Adrenal gland (tissue), 12 donors: ENCODE measurements around the gene ZKSCAN5. TPM values are rescaled to one million over a fixed set of nuclear protein-coding genes. Genes with fewer than 3 reads are reported as not detected.

ENCODE experiments used
- DNase-seq, 7 donors: peaks; one replicate each; pipeline ENCODE4 v3.0.0-alpha.2; 2019 to 2020
- H3K27ac ChIP-seq, 5 donors: fragments of 200-600 bp; sonication (generic) in 4 of 5; 1 replicate in 3 of 5; 2 replicates in 2 of 5; pipeline versions ENCODE4 v1.5.1 to v1.8.0; 2016 to 2020; ENCODE audit warnings: mild to moderate bottlenecking in 1 of 5
- H3K27me3 ChIP-seq: fragments of 200-600 bp; 2 replicates; pipeline ENCODE4 v1.8.0; 2021
- H3K36me3 ChIP-seq, 2 donors: fragments of 200-600 bp; replicated peaks in 1 of 2; 1 replicate in 1 of 2; 2 replicates in 1 of 2; pipeline versions ENCODE4 v1.5.1 to v1.8.0; 2018 to 2022
- H3K4me1 ChIP-seq, 2 donors: fragments of 200-600 bp; replicated peaks in 1 of 2; 1 replicate in 1 of 2; 2 replicates in 1 of 2; pipeline versions ENCODE4 v1.5.1 to v1.8.0; 2018 to 2021
- H3K4me3 ChIP-seq, 4 donors: fragments of 200-600 bp; sonication (generic) in 3 of 4; one replicate each; pipeline ENCODE4 v1.5.1; 2016 to 2018
- H3K9me3 ChIP-seq, 3 donors: fragments of 200-600 bp; sonication (generic) in 1 of 3; replicated peaks in 1 of 3; 1 replicate in 2 of 3; 2 replicates in 1 of 3; pipeline versions ENCODE4 v1.5.1 to v1.8.0; 2016 to 2021
- POLR2A ChIP-seq, 2 donors: fragments of 450-650 bp; IDR thresholded peaks; one replicate each; pipeline ENCODE4 v1.6.1; 2017; ENCODE audit warnings: antibody characterized with exemption in 2 of 2, mild to moderate bottlenecking in 2 of 2, moderate library complexity in 1 of 2
- WGBS, 4 donors: extraction: QIAGEN DNeasy Blood & Tissue Kit in 2 of 4; methylation state at CpG; one replicate each; pipeline versions ENCODE4 v1.1.5 to v1.1.7; 2013 to 2017; 5-methylcytosine and 5-hydroxymethylcytosine counted together
- intact Hi-C, 2 donors: fragments of 100-400 bp; cut with DNase I; formaldehyde crosslinking; loops; one replicate each; pipeline versions ENCODE4 v1.14.1 to v1.15.0; 2022 to 2023
- polyA plus RNA-seq, 3 donors: library from polyadenylated mRNA; stranded (reverse); fragments of 200-250 nt in 2 of 3; fragments of 350-450 nt in 1 of 3; fragmentation: Illumina TruSeq in 1 of 3; extraction: RNeasy Lipid Tissue Mini Kit (QIAGEN cat#74804) in 1 of 3; gene quantifications; one replicate each; pipeline ENCODE4 v1.2.3, GENCODE V29; 2013 to 2014
- total RNA-seq, 9 donors: library from RNA; depleted of rRNA in 4 of 9; stranded (reverse); fragments of >200 nt in 4 of 9; fragments of 120-200 nt in 1 of 9; fragmentation: NEBNext Ultra II Directional in 1 of 9; extraction: Animal tissue kit (Norgen Biotek cat#: 25700) in 1 of 9; gene quantifications; one replicate each; pipeline versions ENCODE4 v1.1.0 to v1.2.4, GENCODE V29; 2013 to 2023
- TF ChIP-seq, protein P1 (sequence below), 6 experiments: fragments of 450-650 bp in 4 of 6; fragments of 200-600 bp in 2 of 6; sonication (generic) in 1 of 6; IDR thresholded peaks; 1 replicate in 5 of 6; 2 replicates in 1 of 6; pipeline versions ENCODE4 v1.5.1 to v1.8.0; 2016 to 2021; ENCODE audit warnings: antibody characterized with exemption in 6 of 6, mild to moderate bottlenecking in 2 of 6, moderate library complexity in 1 of 6
- donor health status: healthy with polysubstance abuse.
- donor health status: Bipolar disorder and iron deficiency.
- donor health status: DM: yes; HTN: yes; CAD: no.
- donor health status: DM: no; HTN: no; CAD: no.
- donor health status: DM: no; HTN: no; CAD: no.
- donor health status: DM: yes; HTN: yes; CAD: no.

Gene ZKSCAN5
- total and polyA plus RNA-seq, 12 donors = 4.5 to 18.5 (median 8.7) TPM

DNA sequence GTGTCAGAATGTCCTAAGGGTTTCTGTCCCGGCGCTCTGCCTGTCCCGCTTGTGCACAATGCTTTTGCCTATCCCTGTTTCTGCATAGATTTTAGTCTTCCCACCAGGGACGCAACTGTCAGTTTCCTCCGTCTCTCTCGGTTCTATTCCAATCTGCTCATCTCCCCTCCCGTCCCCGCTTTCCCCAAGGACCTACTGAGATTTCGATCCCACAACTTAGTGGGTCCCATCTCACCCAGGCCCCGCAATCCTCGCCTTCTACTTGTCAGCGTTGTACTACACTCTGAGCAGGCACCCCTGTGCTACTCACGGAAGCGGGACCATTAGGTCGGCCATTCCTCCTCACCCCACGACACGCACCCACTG lies 53.5 kb downstream of the ZKSCAN5 start:
- H3K9me3 ChIP-seq = no peaks in the 10 kb centered on the region
- peak overlapping the region; percentile 82 to 99 (median 89) for H3K4me3 ChIP-seq
- peaks cover 0 to 36% of the 10 kb centered on the region in 2 donors for H3K36me3 ChIP-seq
- H3K27me3 ChIP-seq = no peaks in the 10 kb centered on the region
- TF ChIP-seq POLR2A (IDR thresholded peaks at IDR 0.05) = no peak
- TF ChIP-seq, protein P1, sequence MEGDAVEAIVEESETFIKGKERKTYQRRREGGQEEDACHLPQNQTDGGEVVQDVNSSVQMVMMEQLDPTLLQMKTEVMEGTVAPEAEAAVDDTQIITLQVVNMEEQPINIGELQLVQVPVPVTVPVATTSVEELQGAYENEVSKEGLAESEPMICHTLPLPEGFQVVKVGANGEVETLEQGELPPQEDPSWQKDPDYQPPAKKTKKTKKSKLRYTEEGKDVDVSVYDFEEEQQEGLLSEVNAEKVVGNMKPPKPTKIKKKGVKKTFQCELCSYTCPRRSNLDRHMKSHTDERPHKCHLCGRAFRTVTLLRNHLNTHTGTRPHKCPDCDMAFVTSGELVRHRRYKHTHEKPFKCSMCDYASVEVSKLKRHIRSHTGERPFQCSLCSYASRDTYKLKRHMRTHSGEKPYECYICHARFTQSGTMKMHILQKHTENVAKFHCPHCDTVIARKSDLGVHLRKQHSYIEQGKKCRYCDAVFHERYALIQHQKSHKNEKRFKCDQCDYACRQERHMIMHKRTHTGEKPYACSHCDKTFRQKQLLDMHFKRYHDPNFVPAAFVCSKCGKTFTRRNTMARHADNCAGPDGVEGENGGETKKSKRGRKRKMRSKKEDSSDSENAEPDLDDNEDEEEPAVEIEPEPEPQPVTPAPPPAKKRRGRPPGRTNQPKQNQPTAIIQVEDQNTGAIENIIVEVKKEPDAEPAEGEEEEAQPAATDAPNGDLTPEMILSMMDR (IDR thresholded peaks at IDR 0.05) = no peak
- no peak for DNase-seq
- peak overlapping the region; percentile 88 to 99 (median 97) for H3K27ac ChIP-seq
- WGBS, 4 donors = 1 to 2% (median 1%) methylated on average over 17 of the region's 17 CpGs
- intact Hi-C loops = no loop called here
- H3K4me1 ChIP-seq = peaks cover 23 to 41% of the 10 kb centered on the region in 2 donors

DNA sequence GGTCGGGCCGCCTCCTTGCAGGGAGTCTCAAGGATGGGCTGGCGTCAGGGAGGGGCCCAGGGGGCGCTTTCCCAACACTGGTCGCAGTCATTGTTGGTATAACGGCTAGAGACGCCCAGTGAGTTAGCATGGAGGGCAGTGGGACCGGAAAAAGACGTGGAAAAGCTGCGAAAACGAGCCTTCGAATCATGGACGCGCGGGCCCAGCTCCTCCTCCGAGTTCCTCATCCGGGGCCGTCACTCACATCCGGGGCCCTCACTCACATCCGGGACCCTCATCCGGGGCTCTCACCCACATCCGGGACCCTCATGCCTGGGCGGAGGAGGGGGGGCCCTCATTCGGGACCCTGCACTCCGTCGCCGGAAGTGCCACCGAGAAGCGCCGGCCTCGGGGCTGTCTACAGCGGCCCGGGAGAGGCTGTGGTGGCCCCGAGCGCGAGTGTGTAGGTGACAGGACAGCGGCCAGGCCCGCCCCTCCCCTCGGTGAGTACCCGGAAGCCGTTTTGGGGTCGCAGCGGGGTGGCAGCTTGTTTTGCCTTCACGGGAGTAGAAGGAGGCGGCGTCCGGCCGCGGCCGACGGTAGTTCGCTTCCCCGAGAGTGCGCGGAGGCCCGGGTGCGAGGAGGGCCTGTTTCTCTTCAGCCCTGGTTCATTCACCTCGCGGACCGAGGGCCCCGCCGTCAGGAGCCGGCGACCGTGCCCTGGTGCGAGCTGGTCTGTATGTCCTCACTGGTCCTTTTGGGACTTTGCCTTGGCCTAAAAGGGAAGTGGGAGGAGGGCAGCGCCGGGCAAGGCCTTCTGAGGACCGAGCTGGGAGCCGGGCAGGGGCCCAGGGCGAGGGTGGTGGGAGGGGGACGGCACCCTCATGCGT lies 54.1 kb downstream of the ZKSCAN5 start, which contains the start of gene ZNF655:
TSS of gene ZNF655 (plus strand) at position 337 of the 869 bp plus-strand sequence. CDS start 1,918 bp downstream, outside the sequence.
- intact Hi-C loops = no loop called here
- Histone ChIP-seq H3K4me3 (peak within 1 kb of the TSS; percentile 82 to 99 (median 89)), H3K4me1 (peaks cover 29 to 47% of the 10 kb centered on the region in 2 donors), H3K27ac (peak within 1 kb of the TSS; percentile 88 to 99 (median 97)), H3K36me3 (peaks cover 0 to 40% of the 10 kb centered on the region in 2 donors), H3K27me3 (no peaks in the 10 kb centered on the region), H3K9me3 (no peaks in the 10 kb centered on the region)
- WGBS, 4 donors = 0 to 1% (median 0%) methylated on average over 12 to 73 of the region's 73 CpGs
- TF ChIP-seq, protein P1 (IDR thresholded peaks at IDR 0.05) = no peak
- TF ChIP-seq POLR2A (IDR thresholded peaks at IDR 0.05) = peak; percentile 83 to 90
- DNase-seq = peak; percentile 92 to 97 (median 95)

DNA sequence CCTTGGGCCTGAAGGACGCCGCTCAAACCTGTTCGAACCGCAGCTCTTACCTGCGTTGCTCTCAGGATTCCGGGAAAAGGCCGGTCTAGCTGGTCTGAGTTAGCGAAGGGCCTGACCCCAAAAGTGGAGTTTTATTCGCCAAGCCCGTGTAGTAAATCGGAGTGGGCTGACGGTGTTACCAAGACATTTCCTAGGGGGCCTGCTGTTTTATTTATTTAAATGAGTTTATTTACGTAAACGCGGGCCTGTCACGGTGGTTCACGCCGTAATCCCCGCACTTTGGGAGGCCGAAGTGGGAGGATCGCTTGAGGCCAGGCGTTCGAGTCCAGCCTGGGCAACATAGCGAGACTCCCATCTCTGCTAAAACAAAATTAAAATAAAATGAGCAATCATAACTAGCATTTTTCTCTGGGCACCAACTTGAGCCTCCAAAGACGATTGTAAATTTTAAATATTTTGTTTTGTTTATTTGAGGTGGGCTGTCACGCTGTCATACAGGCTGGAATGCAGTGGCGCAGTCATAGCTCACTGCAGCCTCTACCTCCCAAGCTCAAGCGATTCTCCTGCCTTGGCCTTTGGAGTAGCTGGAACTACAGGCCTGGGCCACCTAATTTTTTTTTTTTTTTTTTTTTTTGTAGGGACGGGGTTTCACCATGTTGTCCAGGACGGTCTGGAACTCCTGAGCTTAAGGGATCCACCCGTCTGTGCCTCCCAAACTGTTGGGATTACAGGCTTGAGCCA lies 54.9 kb downstream of the ZKSCAN5 start:
- no peak for DNase-seq
- H3K27ac ChIP-seq = peak overlapping the region; percentile 88 to 99 (median 97)
- peak overlapping the region; percentile 26 to 89 (median 86) for H3K4me3 ChIP-seq
- TF ChIP-seq, protein P1 (IDR thresholded peaks at IDR 0.05) = no peak
- TF ChIP-seq POLR2A (IDR thresholded peaks at IDR 0.05) = no peak
- peaks cover 0 to 48% of the 10 kb centered on the region in 2 donors for H3K36me3 ChIP-seq
- intact Hi-C loops = no loop called here
- 18 to 26% (median 22%) methylated on average over 22 to 31 of the region's 31 CpGs for WGBS, 4 donors
- H3K27me3 ChIP-seq = no peaks in the 10 kb centered on the region
- H3K9me3 ChIP-seq = no peaks in the 10 kb centered on the region
- H3K4me1 ChIP-seq = peaks cover 29 to 52% of the 10 kb centered on the region in 2 donors
